ENCODE data around the gene NLGN1.

NLGN1 gene

GRCh38 chr3:174285242-174285864 lies 887.8 kb downstream of the NLGN1 start:
- in situ Hi-C loops (cut with HindIII; ENCODE audit: low pct_ligation_motif_present, low pct_unique_long_range_greater_than_20kb, low sequenced_read_pairs), result no loop called here
- DNase-seq, result no peak

- in situ Hi-C loops (cut with HindIII; ENCODE audit: low pct_ligation_motif_present, low pct_unique_long_range_greater_than_20kb, low sequenced_read_pairs), result no loop called here
- DNase-seq, result no peak
Observed at GRCh38 chr3:174287705-174288104, 890.2 kb downstream of the NLGN1 start.

- DNase-seq, result no peak
- in situ Hi-C loops (cut with HindIII; ENCODE audit: low pct_ligation_motif_present, low pct_unique_long_range_greater_than_20kb, low sequenced_read_pairs), result no loop called here
Observed at GRCh38 chr3:174294616-174295015, 897.1 kb downstream of the NLGN1 start.

GRCh38 chr3:174295306-174296092 lies 898.0 kb downstream of the NLGN1 start:
- in situ Hi-C loops (cut with HindIII; ENCODE audit: low pct_ligation_motif_present, low pct_unique_long_range_greater_than_20kb, low sequenced_read_pairs), result no loop called here
- DNase-seq, result no peak

GRCh38 chr3:174302746-174303315 lies 905.3 kb downstream of the NLGN1 start:
- no peak for DNase-seq
- in situ Hi-C loops (cut with HindIII; ENCODE audit: low pct_ligation_motif_present, low pct_unique_long_range_greater_than_20kb, low sequenced_read_pairs), result no loop called here

- DNase-seq, result no peak
- in situ Hi-C loops (cut with HindIII; ENCODE audit: low pct_ligation_motif_present, low pct_unique_long_range_greater_than_20kb, low sequenced_read_pairs), result no loop called here
Observed at GRCh38 chr3:174303907-174304560, 906.5 kb downstream of the NLGN1 start.

GRCh38 chr3:174308736-174309135 lies 911.2 kb downstream of the NLGN1 start:
- no peak for DNase-seq
- in situ Hi-C loops (cut with HindIII; ENCODE audit: low pct_ligation_motif_present, low pct_unique_long_range_greater_than_20kb, low sequenced_read_pairs), result no loop called here

- DNase-seq, result no peak
- in situ Hi-C loops (cut with HindIII; ENCODE audit: low pct_ligation_motif_present, low pct_unique_long_range_greater_than_20kb, low sequenced_read_pairs), result no loop called here
Observed at GRCh38 chr3:174310475-174310983, 913.0 kb downstream of the NLGN1 start.

- in situ Hi-C loops (cut with HindIII; ENCODE audit: low pct_ligation_motif_present, low pct_unique_long_range_greater_than_20kb, low sequenced_read_pairs), result no loop called here
- DNase-seq, result no peak
Observed at GRCh38 chr3:174315225-174315624, 917.7 kb downstream of the NLGN1 start.

- in situ Hi-C loops (cut with HindIII; ENCODE audit: low pct_ligation_motif_present, low pct_unique_long_range_greater_than_20kb, low sequenced_read_pairs), result no loop called here
- DNase-seq, result no peak
Observed at GRCh38 chr3:174317005-174317404, 919.5 kb downstream of the NLGN1 start.

- in situ Hi-C loops (cut with HindIII; ENCODE audit: low pct_ligation_motif_present, low pct_unique_long_range_greater_than_20kb, low sequenced_read_pairs), result no loop called here
- peak; percentile 6 for DNase-seq
Observed at GRCh38 chr3:174318181-174318580, 920.6 kb downstream of the NLGN1 start.

GRCh38 chr3:174321548-174321947 lies 924.0 kb downstream of the NLGN1 start:
- in situ Hi-C loops (cut with HindIII; ENCODE audit: low pct_ligation_motif_present, low pct_unique_long_range_greater_than_20kb, low sequenced_read_pairs), result no loop called here

GRCh38 chr3:174322789-174323188 lies 925.2 kb downstream of the NLGN1 start:
- no peak for DNase-seq
- in situ Hi-C loops (cut with HindIII; ENCODE audit: low pct_ligation_motif_present, low pct_unique_long_range_greater_than_20kb, low sequenced_read_pairs), result no loop called here

More at GRCh38 chr3:174321548-174321947, 924.0 kb downstream of the NLGN1 start:
- no peak for DNase-seq

- in situ Hi-C loops (cut with HindIII; ENCODE audit: low pct_ligation_motif_present, low pct_unique_long_range_greater_than_20kb, low sequenced_read_pairs), result no loop called here
- no peak for DNase-seq
Observed at GRCh38 chr3:174325171-174325570, 927.6 kb downstream of the NLGN1 start.

GRCh38 chr3:174325834-174326700 lies 928.5 kb downstream of the NLGN1 start:
- in situ Hi-C loops (cut with HindIII; ENCODE audit: low pct_ligation_motif_present, low pct_unique_long_range_greater_than_20kb, low sequenced_read_pairs), result no loop called here

GRCh38 chr3:174329321-174329720 lies 931.8 kb downstream of the NLGN1 start:
- peak; percentile 46 for DNase-seq
- in situ Hi-C loops (cut with HindIII; ENCODE audit: low pct_ligation_motif_present, low pct_unique_long_range_greater_than_20kb, low sequenced_read_pairs), result no loop called here

More at GRCh38 chr3:174325834-174326700, 928.5 kb downstream of the NLGN1 start:
- DNase-seq, result no peak

GRCh38 chr3:174330303-174330702 lies 932.8 kb downstream of the NLGN1 start:
- in situ Hi-C loops (cut with HindIII; ENCODE audit: low pct_ligation_motif_present, low pct_unique_long_range_greater_than_20kb, low sequenced_read_pairs), result no loop called here
- DNase-seq, result peak; percentile 74

GRCh38 chr3:174331095-174331800 lies 933.7 kb downstream of the NLGN1 start:
- in situ Hi-C loops (cut with HindIII; ENCODE audit: low pct_ligation_motif_present, low pct_unique_long_range_greater_than_20kb, low sequenced_read_pairs), result no loop called here
- DNase-seq, result no peak
